HG03432 (cell line): Measurements from ENCODE around the gene PRR35.

Experiments used
- ATAC-seq: cut with Tn5 transposase; IDR thresholded peaks from one replicate; pipeline ENCODE4 v1.9.1; 2021; ENCODE audit warnings: mild to moderate bottlenecking, moderate library complexity; ENCODE audit not compliant: unreplicated experiment

The PRR35 gene

DNA sequence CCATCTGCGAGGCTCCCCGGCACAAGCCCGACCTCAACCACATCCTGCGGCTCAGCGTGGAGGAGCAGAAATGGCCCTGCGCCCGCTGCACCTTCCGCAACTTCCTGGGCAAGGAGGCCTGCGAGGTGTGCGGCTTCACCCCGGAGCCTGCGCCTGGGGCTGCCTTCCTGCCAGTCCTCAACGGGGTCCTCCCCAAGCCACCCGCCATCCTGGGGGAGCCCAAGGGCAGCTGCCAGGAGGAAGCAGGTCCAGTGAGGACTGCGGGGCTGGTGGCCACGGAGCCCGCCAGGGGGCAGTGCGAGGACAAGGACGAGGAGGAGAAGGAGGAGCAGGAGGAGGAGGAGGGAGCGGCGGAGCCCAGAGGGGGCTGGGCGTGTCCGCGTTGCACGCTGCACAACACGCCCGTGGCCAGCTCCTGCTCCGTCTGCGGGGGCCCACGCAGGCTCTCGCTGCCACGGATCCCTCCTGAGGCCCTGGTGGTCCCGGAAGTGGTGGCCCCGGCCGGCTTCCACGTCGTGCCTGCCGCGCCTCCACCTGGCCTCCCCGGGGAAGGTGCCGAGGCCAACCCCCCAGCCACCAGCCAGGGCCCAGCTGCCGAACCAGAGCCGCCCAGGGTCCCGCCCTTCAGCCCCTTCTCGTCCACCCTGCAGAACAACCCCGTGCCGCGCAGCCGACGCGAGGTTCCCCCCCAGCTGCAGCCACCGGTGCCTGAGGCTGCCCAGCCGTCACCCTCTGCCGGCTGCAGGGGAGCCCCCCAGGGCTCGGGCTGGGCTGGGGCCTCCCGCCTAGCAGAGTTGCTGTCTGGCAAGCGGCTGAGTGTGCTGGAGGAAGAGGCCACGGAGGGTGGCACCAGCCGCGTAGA lies 13.1 kb upstream of the PRR35 start:
- ATAC-seq, result peak; percentile 50

DNA sequence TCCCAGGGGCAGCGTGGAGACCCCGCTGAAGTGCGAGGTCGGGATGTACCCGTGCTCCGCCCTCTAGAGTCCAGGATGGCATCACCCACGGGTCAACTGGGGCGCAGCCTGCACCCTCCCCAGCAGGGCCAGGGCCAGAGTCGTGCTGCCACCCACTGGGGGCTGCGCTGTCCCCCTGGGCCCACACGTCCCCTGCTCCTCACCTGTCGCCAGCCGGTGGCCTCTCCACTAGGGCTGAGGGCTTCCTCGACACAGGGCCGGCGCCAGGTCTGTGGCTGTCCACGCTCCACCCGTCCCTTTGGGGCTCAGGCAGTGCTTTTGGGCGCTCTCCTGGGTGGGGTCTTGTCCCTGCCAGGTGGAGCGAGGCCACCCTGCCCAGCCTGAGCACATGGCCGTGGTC lies 11.6 kb upstream of the PRR35 start:
- ATAC-seq, result no peak

DNA sequence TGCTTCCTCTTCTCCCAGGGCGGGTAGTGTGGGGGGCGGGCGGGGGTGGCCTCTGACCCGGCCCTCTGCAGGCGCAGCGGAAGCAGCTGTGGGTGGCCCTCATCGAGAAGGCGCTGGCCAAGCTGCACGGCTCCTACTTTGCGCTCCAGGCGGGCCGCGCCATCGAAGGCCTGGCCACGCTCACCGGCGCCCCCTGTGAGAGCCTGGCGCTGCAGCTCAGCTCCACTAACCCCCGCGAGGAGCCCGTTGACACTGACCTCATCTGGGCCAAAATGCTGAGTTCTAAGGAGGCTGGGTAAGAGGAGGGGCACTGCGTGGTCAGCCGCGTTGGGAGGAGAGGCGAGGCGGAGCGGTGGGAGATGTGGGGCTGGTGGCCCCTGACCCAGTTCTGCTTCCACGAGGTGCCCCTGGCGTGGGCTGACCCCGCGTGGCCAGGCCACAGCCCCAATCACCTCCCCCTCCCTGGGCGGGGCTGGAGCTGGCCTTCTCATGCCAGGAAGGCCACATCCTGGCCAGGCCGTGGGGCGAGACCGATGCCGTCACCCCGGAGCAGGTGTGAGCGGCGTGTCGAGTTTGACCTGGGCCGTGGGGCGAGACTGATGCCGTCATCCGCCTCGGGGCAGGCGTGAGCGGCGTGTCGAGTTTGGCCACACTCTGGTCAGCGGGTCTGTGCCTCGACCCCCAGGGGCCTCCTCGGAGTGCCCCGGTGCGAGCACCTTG lies 10.5 kb upstream of the PRR35 start:
- no peak for ATAC-seq

DNA sequence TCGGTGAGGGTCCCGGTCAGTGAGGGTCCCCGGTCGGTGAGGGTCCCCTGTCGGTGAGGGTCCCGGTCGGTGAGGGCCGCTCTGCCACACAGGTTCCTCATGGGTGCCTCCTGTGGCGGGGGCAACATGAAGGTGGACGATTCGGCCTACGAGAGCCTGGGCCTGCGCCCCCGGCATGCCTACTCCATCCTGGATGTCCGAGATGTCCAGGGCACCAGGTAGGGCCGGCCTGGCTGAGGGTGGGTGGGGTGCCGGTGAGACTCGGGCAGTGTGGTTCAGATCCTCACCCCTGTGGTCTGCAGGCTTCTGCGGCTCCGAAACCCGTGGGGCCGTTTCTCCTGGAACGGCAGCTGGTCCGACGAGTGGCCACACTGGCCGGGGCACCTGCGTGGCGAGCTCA lies 9.0 kb upstream of the PRR35 start:
- no peak for ATAC-seq

DNA sequence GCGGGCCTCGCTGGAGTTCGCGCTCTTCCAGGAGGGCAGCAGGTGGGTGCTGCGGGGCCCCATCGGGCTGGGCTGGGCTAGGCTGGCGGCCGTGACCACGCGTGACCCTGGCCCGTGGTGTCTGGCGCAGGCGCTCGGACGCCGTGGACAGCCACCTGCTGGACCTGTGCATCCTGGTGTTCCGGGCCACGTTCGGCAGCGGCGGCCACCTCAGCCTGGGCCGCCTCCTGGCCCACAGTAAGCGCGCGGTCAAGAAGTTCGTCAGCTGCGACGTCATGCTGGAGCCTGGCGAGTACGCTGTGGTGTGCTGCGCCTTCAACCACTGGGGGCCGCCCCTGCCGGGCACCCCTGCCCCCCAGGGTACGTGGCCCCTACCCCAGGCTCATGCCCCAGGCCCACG lies 8.0 kb upstream of the PRR35 start:
- no peak for ATAC-seq

DNA sequence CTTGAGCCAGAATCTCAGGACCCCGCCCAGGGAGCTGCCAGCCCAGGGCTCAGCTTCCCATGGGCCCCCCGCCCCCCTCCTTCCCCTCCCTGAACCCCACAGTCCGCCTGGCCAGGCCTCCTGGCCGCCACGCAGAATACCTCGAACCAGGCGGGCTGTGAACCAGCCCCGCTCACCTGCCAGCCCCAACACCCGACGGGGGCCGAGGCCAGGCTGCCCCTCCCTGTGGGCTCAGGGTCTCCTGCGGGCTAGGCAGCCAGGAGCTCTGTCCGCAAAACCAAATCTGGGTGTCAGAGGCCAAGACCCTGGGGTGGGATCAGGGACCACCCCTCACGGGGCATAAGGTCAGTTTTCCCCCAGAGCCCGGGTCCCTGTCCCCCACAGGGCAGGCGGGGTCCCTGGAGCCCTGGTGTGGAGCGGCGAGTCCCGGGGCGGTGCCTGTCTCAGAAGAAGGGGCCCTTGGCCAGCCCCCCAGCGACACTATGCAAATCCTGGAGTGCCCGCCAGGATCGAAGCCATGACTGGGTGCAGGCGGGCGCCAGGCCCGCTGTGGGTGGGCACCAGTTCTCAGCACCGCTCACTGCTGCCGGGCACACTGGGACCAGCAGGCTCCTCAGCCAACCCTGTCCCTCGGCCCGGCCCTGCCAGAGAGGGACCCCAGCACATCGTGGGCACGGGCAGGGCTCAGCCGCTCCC lies 6.4 kb upstream of the PRR35 start:
- ATAC-seq, result no peak

DNA sequence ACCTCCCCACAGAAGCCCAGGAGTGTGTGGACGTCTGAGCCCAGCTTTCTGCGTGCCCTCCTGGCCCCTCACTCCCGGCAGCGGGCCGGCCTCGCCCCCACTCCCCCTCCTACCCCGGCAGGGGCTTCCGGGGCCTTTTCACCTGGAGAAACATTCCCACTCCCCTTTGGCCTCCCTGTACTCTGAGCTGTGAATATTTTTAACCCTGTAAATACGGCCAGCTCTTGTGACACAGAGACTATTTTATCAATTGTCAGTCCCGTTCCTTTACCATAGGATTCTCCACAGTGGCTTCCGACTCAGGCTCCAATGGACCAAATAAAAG lies 5.9 kb upstream of the PRR35 start:
- ATAC-seq, result no peak

DNA sequence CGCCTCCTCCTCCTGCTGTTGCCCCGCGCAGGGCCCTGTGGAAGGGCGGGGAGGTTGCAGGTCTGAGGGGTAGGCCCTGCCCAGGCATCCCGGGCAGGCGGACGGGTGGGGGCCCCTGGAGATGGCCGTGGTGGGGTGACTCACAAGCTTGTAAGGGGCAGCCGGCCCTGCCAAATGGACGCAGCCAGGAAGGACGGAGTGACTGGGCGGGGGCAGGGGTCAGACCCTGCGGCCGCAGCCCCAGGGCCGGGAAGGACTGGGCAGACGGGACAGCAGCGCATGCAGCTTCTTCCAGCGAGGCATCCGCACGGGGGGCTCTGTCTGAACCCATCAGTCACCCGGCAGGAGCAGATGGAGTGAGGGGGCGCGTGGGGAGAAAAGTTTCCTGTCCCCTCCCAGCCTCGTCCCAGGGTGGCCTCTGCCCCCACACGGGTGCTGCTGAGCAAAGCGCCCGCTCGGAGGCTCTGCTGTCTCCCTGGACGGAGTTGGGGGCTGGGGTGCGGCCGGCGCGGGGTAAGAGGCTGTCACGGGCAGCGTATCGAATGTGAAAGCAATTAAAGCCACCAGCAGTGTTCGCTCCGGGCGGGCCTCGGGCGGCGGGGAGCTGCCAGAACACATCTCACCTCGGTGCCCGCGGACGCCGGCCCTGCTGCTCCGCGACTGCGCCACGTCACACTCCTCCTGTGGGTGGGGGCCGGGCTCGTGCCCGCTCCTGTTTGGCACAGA lies 5.4 kb upstream of the PRR35 start:
- no peak for ATAC-seq

DNA sequence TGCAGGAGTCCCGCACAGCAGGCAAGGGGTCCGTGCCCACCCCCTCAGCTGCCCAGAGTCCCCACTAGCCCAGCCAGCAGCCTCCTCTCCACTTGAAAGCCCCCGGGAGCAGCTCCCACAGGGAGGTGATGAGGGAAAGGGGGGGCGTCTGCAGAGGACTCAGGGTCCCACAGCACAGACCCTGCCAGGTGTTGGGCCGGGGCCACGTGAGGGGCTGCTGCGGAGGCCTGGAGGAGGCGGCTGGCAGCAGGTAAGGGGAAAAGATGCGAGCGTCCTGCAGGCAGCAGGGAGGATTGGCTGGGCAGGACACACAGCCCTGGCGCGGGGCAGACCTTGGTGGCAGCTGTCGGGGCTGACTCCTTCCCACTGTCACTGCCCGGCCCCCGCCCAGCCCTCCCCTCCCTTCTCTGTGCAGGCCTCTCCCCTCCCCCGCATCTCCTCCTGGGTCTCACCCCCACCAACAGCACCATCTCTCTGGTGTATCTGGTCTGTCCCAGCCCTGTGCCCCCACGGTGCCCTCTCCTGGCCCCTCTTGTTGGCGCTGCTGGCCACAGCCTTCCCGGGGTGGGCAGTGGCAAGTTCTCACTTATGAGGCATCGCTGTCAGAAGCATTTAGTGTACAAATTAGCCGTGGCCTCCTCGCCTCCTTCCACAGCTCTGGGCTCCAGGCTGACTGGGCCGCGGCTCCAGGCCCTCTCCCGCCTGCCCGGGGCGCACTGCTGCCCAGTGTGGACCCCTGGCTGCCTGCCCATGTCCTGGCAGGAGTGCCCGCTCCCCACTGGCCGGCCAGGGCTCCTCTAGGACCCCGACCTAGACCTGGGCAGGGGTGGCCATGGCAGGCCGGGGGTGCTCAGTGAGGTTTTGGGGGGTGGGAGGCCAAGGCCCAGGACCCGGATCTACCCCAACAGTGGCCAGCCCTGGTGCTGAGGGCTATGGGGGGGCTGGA lies 4.4 kb upstream of the PRR35 start:
- no peak for ATAC-seq

DNA sequence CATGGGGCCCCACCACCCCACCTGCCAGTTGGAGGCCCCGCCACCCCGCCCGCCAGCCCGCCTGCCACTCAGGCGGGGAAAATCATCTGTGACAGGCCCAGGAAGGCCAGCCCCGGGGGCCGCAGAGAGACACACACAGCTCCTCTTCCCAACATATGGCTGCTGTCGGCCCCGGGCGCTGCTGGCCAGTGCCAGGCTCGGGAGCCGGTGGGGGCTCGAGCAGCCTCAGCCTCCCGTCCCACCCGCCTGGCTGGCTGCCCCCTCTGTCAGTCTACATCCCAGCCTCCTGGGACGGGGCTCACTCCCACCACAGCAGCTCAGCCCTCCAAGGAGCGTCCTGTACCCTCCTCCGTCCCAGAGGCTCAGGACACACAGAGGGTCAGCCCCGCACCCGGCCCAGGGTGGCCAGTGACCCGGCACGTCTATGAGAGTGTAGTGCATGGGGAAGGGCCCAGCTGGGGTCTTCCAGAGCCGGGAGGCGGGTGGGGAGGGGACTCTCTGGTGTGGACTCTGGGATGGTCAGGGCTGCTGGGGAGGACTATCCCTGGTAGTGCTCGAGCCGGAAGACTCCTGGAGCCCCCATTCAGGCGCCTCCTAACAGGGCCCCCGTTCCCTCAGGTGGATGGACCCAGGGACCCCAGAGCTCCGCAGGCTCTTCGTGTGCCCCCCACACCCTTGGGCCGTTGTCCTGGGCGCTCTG lies 3.6 kb upstream of the PRR35 start:
- ATAC-seq, result no peak

DNA sequence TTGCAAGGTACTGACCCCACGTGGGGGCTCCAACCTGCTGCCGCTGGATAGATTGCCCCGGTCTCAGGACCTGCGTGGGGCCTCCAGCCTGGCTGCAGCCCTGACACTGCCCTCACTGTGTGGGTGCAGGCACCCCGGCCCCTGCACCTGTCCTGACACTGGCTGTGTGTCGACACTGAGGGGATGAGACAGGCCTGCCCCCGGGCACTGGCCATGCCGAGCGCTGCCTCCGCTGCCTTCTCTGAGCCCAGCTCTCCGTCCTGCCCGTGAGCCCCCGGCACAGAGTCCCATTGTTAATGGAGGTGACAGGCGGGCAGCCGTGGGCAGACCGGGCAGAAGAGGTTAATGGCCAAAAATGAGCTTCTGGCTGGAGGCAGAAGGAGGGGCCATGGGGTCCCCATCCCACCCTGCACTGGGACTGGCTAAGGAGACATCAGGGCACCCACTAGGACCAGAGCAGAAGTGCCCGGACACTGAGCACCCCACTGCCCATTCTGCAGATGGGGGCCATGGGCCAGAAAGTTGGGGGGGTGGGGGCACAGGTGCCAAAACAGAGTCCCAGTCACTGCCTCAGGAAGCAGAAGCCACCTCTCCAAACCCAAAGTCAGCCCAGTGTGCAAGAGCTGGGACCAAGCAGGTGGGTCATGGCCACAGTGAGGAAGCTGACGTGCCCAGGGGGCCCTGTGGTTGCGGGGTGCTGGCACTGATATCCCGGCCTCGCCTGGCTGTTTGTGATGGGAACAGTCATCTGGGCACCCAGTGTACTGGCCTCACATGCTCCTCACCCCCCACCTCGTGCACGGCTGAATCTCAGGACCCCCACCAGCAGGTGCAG lies 2.5 kb upstream of the PRR35 start:
- ATAC-seq, result no peak

DNA sequence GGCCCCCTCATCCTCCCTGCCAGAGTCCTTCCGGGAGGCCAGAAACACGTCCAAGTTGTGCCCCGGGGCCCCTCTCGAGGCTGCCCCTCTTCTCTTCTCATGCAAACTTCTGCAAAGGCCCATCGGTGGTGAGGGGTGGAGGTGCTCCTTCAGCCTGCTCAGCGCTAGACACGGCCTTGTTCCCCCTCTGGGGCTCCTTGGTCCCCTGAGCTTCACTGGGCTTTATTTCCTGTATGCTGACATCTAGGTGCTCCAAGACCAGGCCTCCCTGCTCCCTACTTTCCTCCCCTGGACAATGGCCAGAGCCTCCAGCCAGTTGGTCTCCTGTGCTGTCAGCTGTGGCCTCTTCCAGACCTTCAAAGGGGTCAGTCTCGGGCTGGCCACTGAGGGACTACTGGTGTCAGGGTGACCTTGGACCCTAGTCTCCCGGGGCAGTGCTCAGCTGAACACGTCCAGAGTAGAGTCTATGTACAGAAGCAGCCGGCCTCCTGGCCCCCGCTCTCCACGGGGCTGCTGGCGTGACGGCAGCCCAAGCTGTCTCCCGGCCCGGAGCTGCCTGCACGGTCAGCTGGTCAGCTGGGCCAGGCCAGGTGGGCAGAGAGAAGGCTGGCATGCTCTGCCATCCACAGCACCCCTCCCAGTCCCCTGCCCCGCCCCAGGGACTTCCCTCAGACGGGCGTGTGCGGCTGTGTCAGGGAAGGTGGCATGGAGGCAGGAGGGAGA lies 1.7 kb upstream of the PRR35 start:
- no peak for ATAC-seq

DNA sequence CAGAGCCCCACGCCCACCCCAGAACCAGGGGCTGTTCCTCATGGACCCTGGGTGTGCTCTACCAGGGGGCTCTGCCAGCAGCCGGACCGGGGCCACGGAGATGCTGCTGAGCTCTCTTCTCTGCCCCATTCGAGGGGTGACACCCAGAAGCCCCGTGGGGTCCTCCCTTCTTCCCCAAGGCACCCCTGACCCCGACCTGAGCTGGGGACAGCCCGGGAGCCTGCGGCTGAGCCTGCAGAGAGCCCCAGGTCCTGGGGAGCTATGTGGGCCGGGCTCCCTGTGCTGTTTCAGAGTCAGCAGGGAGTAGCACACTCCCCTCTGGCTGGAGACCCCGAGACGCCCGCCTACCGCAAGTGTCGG lies 1.2 kb upstream of the PRR35 start:
- no peak for ATAC-seq

DNA sequence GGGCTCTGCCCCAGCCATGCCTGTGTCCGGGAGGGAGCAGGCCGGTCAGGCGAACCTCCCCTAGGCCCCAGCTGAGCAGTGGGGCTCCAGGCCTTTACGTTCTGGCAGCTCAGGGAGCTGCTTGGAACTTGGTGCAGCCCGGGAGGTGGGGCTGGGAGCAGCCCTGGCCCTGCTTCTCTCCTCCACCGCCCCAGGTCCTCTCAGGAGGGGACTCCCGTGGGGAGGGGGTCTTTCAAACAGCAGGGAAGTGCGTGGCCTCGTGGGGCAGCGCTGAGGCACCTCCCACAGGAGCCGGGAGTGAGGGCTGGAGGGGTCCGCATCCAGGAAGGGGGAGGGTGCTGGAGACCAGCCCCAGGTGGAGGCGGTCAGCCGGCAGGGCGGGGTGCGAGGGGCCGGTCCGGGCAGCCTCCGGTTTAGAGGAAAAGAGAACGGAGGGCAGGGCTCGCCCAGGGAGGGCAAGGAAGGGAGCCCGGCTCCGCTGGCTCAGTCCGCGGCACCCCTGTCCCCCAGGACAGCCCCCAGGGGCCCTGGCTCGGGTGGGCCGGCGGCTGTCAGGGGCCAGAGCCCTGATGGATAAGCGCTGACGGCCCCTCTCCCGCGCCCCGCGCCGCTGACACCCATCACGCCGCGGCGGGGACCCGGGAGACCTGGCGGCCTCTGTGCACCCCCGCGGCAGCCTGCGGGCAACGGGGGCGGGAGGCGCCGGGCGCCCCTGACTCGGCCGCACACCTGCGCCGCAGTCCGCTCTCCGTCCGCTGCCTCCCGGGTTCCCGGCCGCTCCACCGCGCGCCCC lies 587 bp upstream of the PRR35 start:
- no peak for ATAC-seq

DNA sequence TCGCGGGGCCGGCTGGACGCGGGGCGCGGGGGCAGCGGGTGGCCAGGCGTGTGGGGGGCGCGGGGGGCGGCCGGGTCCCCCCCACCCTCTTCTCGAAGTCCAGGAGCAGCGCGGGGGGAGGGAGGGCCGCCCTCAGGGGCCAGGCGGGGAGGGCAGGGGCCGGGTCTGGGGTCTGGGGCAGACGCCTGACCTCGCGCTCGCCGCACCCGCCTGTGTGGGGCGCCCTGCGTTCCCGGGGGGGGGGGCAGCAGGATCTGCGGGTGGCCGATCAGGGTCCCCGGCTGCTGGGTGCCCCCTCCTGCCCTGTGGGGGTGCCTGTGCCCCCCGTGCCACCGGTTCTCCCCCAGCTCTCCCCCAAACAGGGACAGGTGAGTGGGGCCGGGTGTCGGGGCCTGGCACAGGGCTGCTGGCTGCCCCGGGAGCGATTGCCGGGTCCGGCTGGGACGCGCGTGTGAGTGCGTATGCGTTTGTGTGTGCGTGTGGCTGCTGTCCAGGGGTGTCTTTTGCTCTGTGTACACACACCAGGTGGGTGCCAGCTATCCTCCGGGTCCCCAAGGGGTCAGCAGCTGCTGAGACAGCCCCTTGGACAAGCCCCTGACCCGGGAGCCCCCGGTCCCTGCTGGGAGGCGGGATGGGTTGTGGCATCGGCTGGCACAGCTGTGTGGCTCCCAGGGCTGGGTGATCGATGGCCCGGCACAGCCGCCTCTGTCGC lies 663 bp downstream of the PRR35 start:
- no peak for ATAC-seq

DNA sequence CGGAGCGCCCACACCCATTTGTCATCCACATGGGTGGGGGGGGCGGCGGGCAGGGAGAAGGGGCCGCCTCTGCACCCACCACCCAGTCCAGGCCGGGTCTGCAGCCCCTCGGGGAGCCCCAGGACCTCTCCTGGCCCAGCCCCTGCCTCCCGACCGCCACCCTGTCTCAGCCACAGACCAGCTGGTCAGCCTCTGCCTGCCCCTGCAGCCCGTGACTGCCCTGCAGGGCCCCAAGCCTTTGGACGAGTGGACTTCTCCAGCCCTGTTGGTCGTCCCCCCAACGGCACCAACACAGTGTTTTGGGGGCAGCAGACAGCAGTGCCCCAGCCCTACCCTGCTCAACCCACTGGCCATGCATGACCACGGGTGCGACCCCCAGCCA lies 1.2 kb downstream of the PRR35 start:
- ATAC-seq, result no peak
